H1 (cell line): ENCODE data around the gene USP9Y. TPM values are rescaled to one million over a fixed set of nuclear protein-coding genes. Genes with fewer than 3 reads are reported as not detected.

Experiments
- ASH2L ChIP-seq: fragments of 200-600, 300-600 bp; sonication (generic); IDR thresholded peaks from one replicate; pipeline ENCODE4 v1.7.1; 2017; ENCODE audit warnings: low read length
- CHD2 ChIP-seq: IDR thresholded peaks from 2 replicates; pipeline ENCODE4 v1.6.1; 2012; ENCODE audit warnings: low read length, improper control_type of control experiment
- KDM4A ChIP-seq: IDR thresholded peaks from one replicate; pipeline ENCODE4 v1.7.1; 2012; ENCODE audit warnings: low read depth, mild to moderate bottlenecking, moderate library complexity, low read length, inconsistent platforms; ENCODE audit not compliant: severe bottlenecking
- SAP30 ChIP-seq: fragments of 300-600 bp; sonication (generic); IDR thresholded peaks from 2 replicates; pipeline ENCODE4 v1.7.1; 2012; ENCODE audit warnings: low read length, moderate library complexity, mild to moderate bottlenecking, inconsistent platforms; ENCODE audit not compliant: insufficient read depth, insufficient replicate concordance
- SP1 ChIP-seq: IDR thresholded peaks from 2 replicates; pipeline ENCODE4 v1.6.1; 2011; ENCODE audit warnings: low read depth, low read length
- polyA plus RNA-seq, 7 experiments: library from polyadenylated mRNA; depleted of rRNA in 3 of 7; stranded (reverse) in 5 of 7; unstranded in 2 of 7; fragments of >200 nt in 5 of 7; fragments of 200-250 nt in 2 of 7; gene quantifications; 1 replicate in 5 of 7; 2 replicates in 1 of 7; 4 replicates in 1 of 7; pipeline versions ENCODE4 v1.2.1 to v1.2.3, GENCODE V29; 2011 to 2013; ENCODE audit warnings: missing spikeins in 2 of 7, mixed read lengths in 2 of 7
- total RNA-seq: library from RNA; stranded (reverse); fragmentation: NEBNext Ultra II Directional; extraction: Animal tissue kit (Norgen Biotek cat#: 25700); gene quantifications from 2 replicates; pipeline ENCODE4 v1.2.1, GENCODE V29; 2021

Gene USP9Y
- total and polyA plus RNA-seq, 2 of the 8 experiments (the other 6 are each of a cell fraction or from before 2014, with no cell fraction given), result 28.3 to 34.1 TPM

GRCh38 chrY:12741414-12741813, 40.4 kb downstream of the USP9Y start (continued):
- no peak for TF ChIP-seq SAP30
- no peak for TF ChIP-seq KDM4A
- no peak for TF ChIP-seq SP1
- TF ChIP-seq ASH2L, result no peak
- no peak for TF ChIP-seq CHD2
